NCI-H1048 (cell line): Measurements from ENCODE around the gene GFRA1.
"Not testable (repeated sequence)": the region's sequence is repeated elsewhere in the genome, so short reads cannot be mapped to it uniquely, and the experiment has no call there.

Source experiments
- DNase-seq: peaks from one replicate; lab custom pipeline; 2025; lab: John Stamatoyannopoulos, UW

The GFRA1 gene

GRCh38 chr10:116063107-116063506 is 209.9 kb downstream of the GFRA1 start:
- no peak for DNase-seq

- no peak for DNase-seq
These were observed 212.1 kb downstream of the GFRA1 start for GRCh38 chr10:116060864-116061263.

- DNase-seq: no peak
These were observed 213.7 kb downstream of the GFRA1 start for GRCh38 chr10:116059320-116059719.

GRCh38 chr10:116056445-116057293 is 216.3 kb downstream of the GFRA1 start:
- no peak for DNase-seq

GRCh38 chr10:116055917-116056252 is 217.1 kb downstream of the GFRA1 start:
- DNase-seq: no peak

GRCh38 chr10:116055252-116055916 is 217.6 kb downstream of the GFRA1 start:
- no peak for DNase-seq

- DNase-seq: no peak
These were observed 219.1 kb downstream of the GFRA1 start for GRCh38 chr10:116053910-116054309.

GRCh38 chr10:116053009-116053730 is 219.8 kb downstream of the GFRA1 start:
- not testable (repeated sequence) for DNase-seq

- not testable (repeated sequence) for DNase-seq
These were observed 220.5 kb downstream of the GFRA1 start for GRCh38 chr10:116052522-116052921.

GRCh38 chr10:116049974-116050304 is 223.1 kb downstream of the GFRA1 start:
- no peak for DNase-seq

GRCh38 chr10:116049158-116049973 is 223.6 kb downstream of the GFRA1 start:
- DNase-seq: no peak

GRCh38 chr10:116045366-116046356 is 227.3 kb downstream of the GFRA1 start:
- no peak for DNase-seq

GRCh38 chr10:116044801-116045248 is 228.2 kb downstream of the GFRA1 start:
- no peak for DNase-seq

GRCh38 chr10:116043861-116044260 is 229.1 kb downstream of the GFRA1 start:
- DNase-seq: no peak

- no peak for DNase-seq
These were observed 229.7 kb downstream of the GFRA1 start for GRCh38 chr10:116043304-116043703.

- DNase-seq: no peak
These were observed 231.1 kb downstream of the GFRA1 start for GRCh38 chr10:116041948-116042347.

GRCh38 chr10:116039612-116040011 is 233.4 kb downstream of the GFRA1 start:
- no peak for DNase-seq

GRCh38 chr10:116038259-116038658 is 234.7 kb downstream of the GFRA1 start:
- no peak for DNase-seq

- not testable (repeated sequence) for DNase-seq
These were observed 237.6 kb downstream of the GFRA1 start for GRCh38 chr10:116035406-116035805.

- no peak for DNase-seq
These were observed 242.4 kb downstream of the GFRA1 start for GRCh38 chr10:116030576-116030975.

- DNase-seq: no peak
These were observed 243.2 kb downstream of the GFRA1 start for GRCh38 chr10:116029826-116030225.
